LNCaP clone FGC (cell line): ENCODE results near the gene GRM8.

Experiments
- DNase-seq: peaks from one replicate; pipeline ENCODE4 v3.0.0-alpha.2; 2011; ENCODE audit warnings: low read depth
- H3K4me3 ChIP-seq: 2 replicates; pipeline ENCODE4 v1.5.1; 2011; ENCODE audit warnings: mild to moderate bottlenecking, low read depth, low read length, control low read depth
- TF ChIP-seq, protein P1 (sequence below): IDR thresholded peaks from 2 replicates; pipeline ENCODE4 v1.5.1; 2012; ENCODE audit warnings: mild to moderate bottlenecking; ENCODE audit not compliant: control insufficient read depth, insufficient read depth; ENCODE audit errors: extremely low read depth

The GRM8 gene

GRCh38 chr7:126774077-126774476 is 478.7 kb downstream of the GRM8 start:
- DNase-seq, result no peak
- H3K4me3 ChIP-seq, result no peak overlapping the region
- TF ChIP-seq, protein P1, sequence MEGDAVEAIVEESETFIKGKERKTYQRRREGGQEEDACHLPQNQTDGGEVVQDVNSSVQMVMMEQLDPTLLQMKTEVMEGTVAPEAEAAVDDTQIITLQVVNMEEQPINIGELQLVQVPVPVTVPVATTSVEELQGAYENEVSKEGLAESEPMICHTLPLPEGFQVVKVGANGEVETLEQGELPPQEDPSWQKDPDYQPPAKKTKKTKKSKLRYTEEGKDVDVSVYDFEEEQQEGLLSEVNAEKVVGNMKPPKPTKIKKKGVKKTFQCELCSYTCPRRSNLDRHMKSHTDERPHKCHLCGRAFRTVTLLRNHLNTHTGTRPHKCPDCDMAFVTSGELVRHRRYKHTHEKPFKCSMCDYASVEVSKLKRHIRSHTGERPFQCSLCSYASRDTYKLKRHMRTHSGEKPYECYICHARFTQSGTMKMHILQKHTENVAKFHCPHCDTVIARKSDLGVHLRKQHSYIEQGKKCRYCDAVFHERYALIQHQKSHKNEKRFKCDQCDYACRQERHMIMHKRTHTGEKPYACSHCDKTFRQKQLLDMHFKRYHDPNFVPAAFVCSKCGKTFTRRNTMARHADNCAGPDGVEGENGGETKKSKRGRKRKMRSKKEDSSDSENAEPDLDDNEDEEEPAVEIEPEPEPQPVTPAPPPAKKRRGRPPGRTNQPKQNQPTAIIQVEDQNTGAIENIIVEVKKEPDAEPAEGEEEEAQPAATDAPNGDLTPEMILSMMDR, result no peak

DNA sequence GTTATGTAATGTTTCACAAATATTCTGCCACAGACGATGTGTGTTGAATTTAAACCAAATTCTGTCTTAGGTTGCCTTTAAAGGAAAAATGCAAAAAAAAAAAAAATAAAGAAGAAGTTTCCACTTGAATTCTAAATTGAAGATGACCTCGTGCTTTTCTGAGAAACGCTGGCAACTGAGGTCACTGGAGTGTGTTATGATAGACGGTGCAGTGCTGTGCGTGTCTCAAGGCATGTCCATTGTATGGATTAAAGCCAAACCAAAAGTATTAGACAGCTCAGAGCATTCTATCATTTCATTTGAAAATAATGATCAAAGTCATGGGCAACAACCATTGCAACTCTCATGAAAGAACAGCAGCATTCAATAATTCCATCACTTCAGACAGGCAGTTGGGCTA is 483.9 kb downstream of the GRM8 start:
- H3K4me3 ChIP-seq, result no peak overlapping the region
- DNase-seq, result no peak
- TF ChIP-seq, protein P1, result no peak

DNA sequence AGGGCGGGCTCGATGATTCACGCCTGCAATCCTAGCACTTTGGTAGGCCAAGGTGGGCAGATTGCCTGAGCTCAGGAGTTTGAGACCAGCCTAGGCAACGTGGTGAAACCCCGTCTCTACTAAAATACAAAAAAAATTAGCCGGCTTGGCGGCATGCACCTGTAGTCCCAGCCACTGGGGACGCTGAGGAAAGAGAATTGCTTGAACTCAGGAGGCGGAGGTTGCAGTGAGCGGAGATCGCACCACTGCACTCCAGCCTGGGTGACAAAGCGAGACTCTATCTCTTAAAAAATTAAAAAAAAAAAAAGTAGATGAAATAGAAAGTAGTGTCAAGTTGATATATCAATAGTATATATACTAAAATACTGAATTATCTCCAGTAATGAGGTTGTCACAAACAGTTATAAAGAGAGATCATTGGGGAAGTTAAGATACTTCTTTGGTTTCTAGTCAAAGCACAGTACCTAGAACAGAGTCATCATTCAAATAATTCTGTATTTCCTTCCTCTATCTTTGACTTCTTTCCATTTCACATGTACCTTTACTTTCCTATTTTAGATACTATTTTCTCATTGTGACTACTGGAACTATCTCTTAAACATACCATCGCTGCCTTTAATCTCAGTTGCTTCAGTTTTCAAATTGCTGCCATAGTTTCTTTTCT is 491.7 kb downstream of the GRM8 start:
- no peak for DNase-seq
- TF ChIP-seq, protein P1, result no peak
- no peak overlapping the region for H3K4me3 ChIP-seq

DNA sequence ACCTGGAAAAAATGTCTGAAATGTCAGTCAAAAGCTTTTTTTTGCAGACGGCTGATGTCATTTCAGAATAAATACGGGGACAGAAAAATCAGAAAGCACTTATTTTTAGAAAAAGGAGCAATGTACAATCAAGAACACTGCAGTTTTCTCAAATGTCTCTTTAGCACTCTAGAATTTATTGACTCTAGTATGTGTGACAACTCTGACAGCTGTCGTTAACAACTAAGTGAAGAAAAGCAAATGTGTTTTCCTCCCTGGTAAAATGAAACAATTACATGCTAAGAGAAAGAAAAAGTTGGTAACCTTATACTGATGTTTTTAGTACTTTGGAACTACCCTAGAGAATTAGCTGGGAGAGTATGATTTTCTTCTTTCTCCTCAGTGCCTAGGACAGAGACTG is 497.4 kb downstream of the GRM8 start:
- TF ChIP-seq, protein P1, result no peak
- DNase-seq, result no peak
- H3K4me3 ChIP-seq, result no peak overlapping the region

- no peak for DNase-seq
- H3K4me3 ChIP-seq, result no peak overlapping the region
- TF ChIP-seq, protein P1, result no peak
Observed at GRCh38 chr7:126750207-126750911, 502.4 kb downstream of the GRM8 start.

DNA sequence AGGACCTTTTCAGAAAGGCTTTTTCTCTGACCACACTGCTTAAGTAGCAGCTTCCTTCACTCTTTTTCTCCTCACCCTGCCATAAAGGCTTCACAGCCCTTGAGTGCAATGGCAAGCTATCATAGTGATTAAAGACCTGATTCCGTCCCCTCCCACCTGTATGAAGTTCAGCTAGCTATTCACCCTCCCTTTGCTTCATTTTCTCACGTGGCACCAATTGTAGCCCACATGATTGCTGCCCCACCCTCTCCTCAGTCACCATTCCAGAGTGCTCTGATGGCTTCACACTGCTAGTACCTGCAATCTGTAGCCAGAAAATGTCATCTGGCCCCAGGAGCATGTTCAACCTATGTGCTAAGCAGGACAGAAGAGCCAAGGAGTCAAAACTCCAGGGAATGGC is 523.8 kb downstream of the GRM8 start:
- TF ChIP-seq, protein P1, result no peak
- DNase-seq, result no peak
- no peak overlapping the region for H3K4me3 ChIP-seq

- H3K4me3 ChIP-seq, result no peak overlapping the region
- TF ChIP-seq, protein P1, result no peak
- DNase-seq, result no peak
Observed at GRCh38 chr7:126727930-126728391, 524.8 kb downstream of the GRM8 start.
